ENCODE results near the gene CDA. TPM values are rescaled to one million over a fixed set of nuclear protein-coding genes. Genes with fewer than 3 reads are reported as not detected.

CDA gene
- total and polyA plus RNA-seq, 2 of the 8 experiments (the other 6 are each of a cell fraction or from before 2014, with no cell fraction given), result 4.4 to 11.3 TPM

DNA sequence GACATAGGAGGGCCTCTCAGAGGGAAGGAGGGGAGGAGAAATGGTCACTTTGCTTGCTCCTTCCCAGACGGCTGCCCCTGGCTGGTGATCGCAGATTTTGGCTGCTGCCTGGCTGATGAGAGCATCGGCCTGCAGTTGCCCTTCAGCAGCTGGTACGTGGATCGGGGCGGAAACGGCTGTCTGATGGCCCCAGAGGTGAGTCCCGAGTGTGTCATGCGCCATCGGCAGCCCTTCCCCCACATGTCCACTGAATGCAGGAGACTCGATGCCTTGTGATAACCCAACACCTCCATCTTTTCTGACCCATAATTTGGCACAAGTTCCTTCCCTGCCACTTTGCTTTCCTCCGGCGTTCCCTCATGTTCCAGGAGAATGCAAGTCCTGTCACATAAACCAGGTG lies 59.5 kb downstream of the CDA start:
- no peak overlapping the region; the same call in 1 of the 2 replicates for H4K8ac ChIP-seq (ENCODE audit: extremely low read depth, insufficient read depth, low read length)
- no peak overlapping the region for H3K56ac ChIP-seq (replicated peaks; ENCODE audit: insufficient read length, low read depth, low read length)
- CTCF ChIA-PET (ENCODE audit: partially characterized antibody), result interaction anchor here (0.6 to 3.4 kb wide), 7 partner anchors 10 to 378 kb away, joined by 3 to 10 read pairs (median 3); no protein-coding TSS in a partner anchor
- WGBS, 2 experiments (ENCODE audit: extremely low coverage in 1 of 2, insufficient coverage in 1 of 2, insufficient read length in 1 of 2, insufficient replicate concordance in 2 of 2, low coverage in 1 of 2, low lambda C conversion rate in 2 of 2, missing lambda C conversion rate in 1 of 2), result 87% methylated on average over 13 of the region's 13 CpGs; no CpG with 5 or more reads in 1 of the 2 experiments
- POLR2A ChIA-PET (ENCODE audit: partially characterized antibody), result interaction anchor here (2.6 kb wide), 1 partner anchor 13 kb away, joined by 7 read pairs; no protein-coding TSS in a partner anchor
- no peak overlapping the region for H2BK5ac ChIP-seq (ENCODE audit: low read depth, low read length)
- H3K23ac ChIP-seq (ENCODE audit: insufficient read length), result no peak overlapping the region
- no peak overlapping the region for H3K4me2 ChIP-seq (ENCODE audit: insufficient read depth in 1 of 2, low read depth in 2 of 2, low read length in 2 of 2)
- H3K9ac ChIP-seq (replicated peaks in 1 of 4; ENCODE audit: extremely low read depth in 1 of 4, low read depth in 3 of 4, low read length in 3 of 4), result no peak overlapping the region
- H2AK5ac ChIP-seq (ENCODE audit: low read depth, low read length), result no peak overlapping the region
- peaks cover 12 to 42% (median 18%) of the 10 kb centered on the region in 4 experiments for H3K36me3 ChIP-seq (ENCODE audit: control insufficient read depth in 2 of 4, insufficient read depth in 4 of 4, low read length in 3 of 4)
- TF ChIP-seq FOSL1 (IDR thresholded peaks at IDR 0.05; ENCODE audit: insufficient read depth, low read depth, low read length), result no peak
- no peak for TF ChIP-seq JUND (IDR thresholded peaks at IDR 0.05; ENCODE audit: low read length)
- TF ChIP-seq TAF7 (optimal IDR thresholded peaks at IDR 0.05; ENCODE audit: borderline replicate concordance, low read depth, low read length), result no peak
- no peak for TF ChIP-seq RAD21 (IDR thresholded peaks at IDR 0.05 in 1 of 2, conservative IDR thresholded peaks at IDR 0.05 in 1 of 2; ENCODE audit: low read depth in 2 of 2, low read length in 2 of 2)
- TF ChIP-seq CEBPB (IDR thresholded peaks at IDR 0.05; ENCODE audit: low read depth, low read length), result no peak
- no peak for TF ChIP-seq POLR2AphosphoS5 (IDR thresholded peaks at IDR 0.05; ENCODE audit: low read depth, low read length)
- no peak for TF ChIP-seq ASH2L (IDR thresholded peaks at IDR 0.05; ENCODE audit: low read length)
- TF ChIP-seq ZNF274 (IDR thresholded peaks at IDR 0.05; ENCODE audit: borderline replicate concordance, extremely low read depth, low read length), result no peak
- no peak for TF ChIP-seq BACH1 (IDR thresholded peaks at IDR 0.05; ENCODE audit: low read length)
- TF ChIP-seq CHD2 (IDR thresholded peaks at IDR 0.05; ENCODE audit: low read length), result no peak
- no peaks in the 10 kb centered on the region for H3K4me1 ChIP-seq (replicated peaks in 1 of 4; ENCODE audit: control insufficient read depth in 3 of 4, insufficient read depth in 4 of 4, low read length in 3 of 4)
- no peak overlapping the region for H4K5ac ChIP-seq (ENCODE audit: insufficient read length, low read depth, low read length)
- H3K79me2 ChIP-seq (ENCODE audit: control insufficient read depth in 1 of 2, insufficient read depth in 2 of 2, low read length in 2 of 2), result no peaks in the 10 kb centered on the region
- no peak overlapping the region for H3K14ac ChIP-seq (ENCODE audit: insufficient read length)
- no peak for DNase-seq (ENCODE audit: low read depth in 1 of 2, low spot score in 2 of 2)
- no peak for FAIRE-seq
- H3K23me2 ChIP-seq (ENCODE audit: low read depth, low read length), result no peaks in the 10 kb centered on the region
- H2BK20ac ChIP-seq (ENCODE audit: low read length), result no peak overlapping the region
- no peak overlapping the region for H3K27ac ChIP-seq (ENCODE audit: low read depth, low read length)
- H4K20me1 ChIP-seq (replicated peaks in 1 of 2; ENCODE audit: control insufficient read depth in 1 of 2, insufficient read depth in 2 of 2, low read length in 2 of 2), result peaks cover 3 to 9% of the 10 kb centered on the region in 2 experiments
- no peak overlapping the region for H3K4ac ChIP-seq (replicated peaks; ENCODE audit: insufficient read length, low read depth, low read length)
- no peak overlapping the region for H2BK15ac ChIP-seq (ENCODE audit: low read length)
- no peak overlapping the region for H3K18ac ChIP-seq (ENCODE audit: extremely low read depth, low read length)
- no peaks in the 10 kb centered on the region for H3K79me1 ChIP-seq (ENCODE audit: low read depth, low read length)
- H2BK120ac ChIP-seq (replicated peaks; ENCODE audit: low read depth, low read length), result no peak overlapping the region
- H2AFZ ChIP-seq (ENCODE audit: low read length), result no peak overlapping the region
- no peaks in the 10 kb centered on the region for H3K9me3 ChIP-seq (ENCODE audit: insufficient read depth in 2 of 2, low read depth in 1 of 2, low read length in 1 of 2)
- H4K91ac ChIP-seq (replicated peaks; ENCODE audit: insufficient read length, low read length), result no peak overlapping the region
- H3K4me3 ChIP-seq (ENCODE audit: extremely low read depth in 1 of 4, insufficient read depth in 2 of 4, low read depth in 3 of 4, low read length in 4 of 4), result no peak overlapping the region
- no peak overlapping the region for H2BK12ac ChIP-seq (ENCODE audit: low read depth, low read length)
- H3K27me3 ChIP-seq (replicated peaks in 1 of 4; ENCODE audit: control insufficient read depth in 3 of 4, extremely low read depth in 1 of 4, insufficient read depth in 3 of 4, low read length in 3 of 4), result no peaks in the 10 kb centered on the region

Data from H1 (cell line).